Effector CD4-positive, alpha-beta T cell (primary cell): Measurements from ENCODE around the gene NRG4. TPM values are rescaled to one million over a fixed set of nuclear protein-coding genes. Genes with fewer than 3 reads are reported as not detected.
"Not testable (repeated sequence)": the region's sequence is repeated elsewhere in the genome, so short reads cannot be mapped to it uniquely, and the experiment has no call there.

Experiments
- DNase-seq: peaks from one replicate; pipeline ENCODE4 v3.0.0-alpha.2; 2020
- total RNA-seq: gene quantifications from one replicate; lab custom pipeline; 2026; lab: John Stamatoyannopoulos, UW

NRG4 gene, protein sequence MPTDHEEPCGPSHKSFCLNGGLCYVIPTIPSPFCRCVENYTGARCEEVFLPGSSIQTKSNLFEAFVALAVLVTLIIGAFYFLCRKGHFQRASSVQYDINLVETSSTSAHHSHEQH
- total RNA-seq: not detected

DNA sequence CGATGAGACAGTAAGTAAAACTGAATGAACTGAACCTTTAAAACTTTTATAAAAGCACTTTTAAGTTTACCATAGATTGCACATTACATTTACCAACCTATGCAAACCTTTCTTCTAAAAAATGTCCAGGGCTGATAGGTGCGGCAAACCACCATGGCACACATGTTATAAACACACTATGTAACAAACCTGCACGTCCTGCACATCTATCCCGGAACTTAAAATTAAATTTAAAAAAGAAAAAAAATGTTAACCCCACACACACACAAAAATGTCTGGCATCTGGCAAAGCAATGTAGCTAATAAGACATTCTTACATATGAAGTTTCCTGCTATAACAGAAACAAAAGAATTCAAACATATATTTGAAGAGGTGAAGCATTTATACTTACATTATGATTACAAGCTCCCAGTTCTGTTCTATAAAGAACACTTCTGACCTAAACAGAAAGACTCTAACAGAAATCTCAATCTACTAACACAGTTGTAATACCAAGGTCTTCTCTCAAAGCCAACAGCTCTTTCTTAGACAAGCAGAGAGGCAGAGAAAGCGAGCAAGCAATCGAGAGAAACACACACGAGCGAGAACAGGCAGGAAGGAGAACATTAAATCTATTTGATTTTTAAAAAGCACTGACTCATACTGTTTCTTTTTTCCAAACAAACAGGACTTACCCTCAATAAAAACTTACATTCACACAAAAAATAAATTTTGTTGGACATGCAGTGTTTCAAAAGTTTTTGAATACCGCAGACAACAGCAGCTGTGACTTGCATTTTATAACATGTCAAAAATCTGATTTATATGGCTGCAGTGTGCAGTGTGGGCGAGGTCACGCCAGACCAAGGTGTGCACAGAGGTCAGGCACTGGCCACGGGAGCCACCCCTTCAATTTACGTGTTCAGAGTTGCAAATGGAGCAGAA lies at the start of gene NRG4:
Gene NRG4, minus strand, starts transcription at position 798 of the 925 bp plus-strand sequence. CDS start 1,194 bp downstream, outside the sequence.
- no peak for DNase-seq

GRCh38 chr15:76061700-76062099 lies 49.5 kb upstream of the NRG4 start:
- DNase-seq: no peak

DNA sequence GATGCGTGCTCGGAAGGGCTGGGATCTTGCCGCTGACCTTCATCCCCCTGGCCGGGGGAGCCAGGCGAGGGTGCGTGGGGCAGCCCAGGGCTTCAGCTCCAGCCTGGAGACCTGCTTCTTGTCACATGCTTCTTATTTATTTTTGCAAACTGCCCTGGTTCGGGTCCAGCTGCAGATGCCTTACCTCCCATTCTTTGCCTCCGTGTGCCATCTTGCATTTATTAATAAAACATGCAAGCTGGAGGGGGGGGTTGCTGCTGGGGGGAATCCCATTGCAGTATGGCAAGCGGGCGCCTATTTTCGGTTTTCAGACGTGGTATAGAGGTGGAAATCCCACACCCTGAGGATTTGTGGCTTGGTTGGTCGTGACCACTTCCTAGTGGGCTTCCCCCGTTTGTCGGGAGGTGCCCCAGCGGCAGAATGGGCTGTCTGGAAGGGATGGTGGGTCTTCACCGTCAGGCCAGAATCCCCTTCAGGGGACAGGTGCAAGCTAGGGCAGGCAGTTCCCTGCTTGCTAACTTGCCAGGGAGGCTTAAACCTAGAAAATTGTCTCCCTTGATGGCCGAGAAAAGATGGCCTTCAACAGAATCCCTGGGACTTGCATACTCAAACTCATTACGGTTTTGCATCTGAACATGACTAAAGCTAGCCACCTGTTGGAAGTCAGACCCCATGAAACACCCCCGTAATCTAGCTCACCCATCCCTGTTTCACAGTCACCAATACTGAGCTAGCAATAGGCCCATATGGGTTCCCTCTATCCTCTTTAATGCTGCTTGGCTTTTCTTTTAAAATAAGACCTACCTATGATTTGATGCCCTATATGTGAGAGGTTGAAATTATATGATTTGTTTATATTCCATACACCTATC lies 48.1 kb upstream of the NRG4 start:
- no peak for DNase-seq

DNA sequence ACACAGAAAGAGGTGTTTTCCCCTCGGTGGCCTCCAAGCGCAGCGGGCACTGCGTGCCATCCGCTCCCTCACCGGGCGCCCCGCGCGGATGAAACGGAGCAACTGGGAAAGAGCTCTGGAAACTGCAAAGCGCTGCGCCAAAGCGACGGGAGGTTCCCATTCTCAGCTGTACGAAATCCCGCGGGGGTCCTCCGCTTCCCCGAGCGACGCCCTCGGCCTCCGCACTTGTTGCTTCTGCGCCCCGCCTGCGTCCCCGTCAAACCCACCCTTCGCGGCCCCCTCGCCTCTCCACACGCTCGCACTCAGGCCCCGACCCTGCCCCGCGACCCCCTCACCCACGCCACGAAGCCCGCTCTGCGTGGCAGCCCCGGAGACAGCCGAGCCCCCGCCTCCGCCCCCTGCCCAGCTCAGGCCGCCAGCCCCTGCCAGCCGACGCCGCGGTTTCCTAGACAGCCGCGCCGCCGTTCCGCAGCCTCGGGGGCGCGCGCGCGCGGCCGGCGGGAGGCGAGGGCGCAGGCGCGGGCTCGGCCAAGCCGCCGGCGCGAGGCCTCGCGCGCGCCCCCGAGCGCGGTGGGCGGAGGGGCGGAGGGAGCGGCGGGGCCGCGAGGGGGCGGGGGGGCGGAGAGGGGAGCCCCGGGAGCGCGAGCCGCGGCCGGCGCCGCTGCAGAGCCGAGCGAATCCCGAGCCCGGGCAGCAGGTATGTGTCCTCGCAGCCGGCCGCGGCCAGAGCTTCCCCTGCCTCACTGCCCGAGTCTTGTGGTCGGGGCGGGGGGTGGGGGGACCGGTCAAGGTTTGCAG lies 47.3 kb upstream of the NRG4 start, which contains the start of gene TMEM266:
Gene TMEM266, plus strand, starts transcription at position 666 of the 798 bp plus-strand sequence. CDS start 74,279 bp downstream, outside the sequence.
- no peak for DNase-seq

GRCh38 chr15:76058714-76059319 lies 46.6 kb upstream of the NRG4 start:
- no peak for DNase-seq

DNA sequence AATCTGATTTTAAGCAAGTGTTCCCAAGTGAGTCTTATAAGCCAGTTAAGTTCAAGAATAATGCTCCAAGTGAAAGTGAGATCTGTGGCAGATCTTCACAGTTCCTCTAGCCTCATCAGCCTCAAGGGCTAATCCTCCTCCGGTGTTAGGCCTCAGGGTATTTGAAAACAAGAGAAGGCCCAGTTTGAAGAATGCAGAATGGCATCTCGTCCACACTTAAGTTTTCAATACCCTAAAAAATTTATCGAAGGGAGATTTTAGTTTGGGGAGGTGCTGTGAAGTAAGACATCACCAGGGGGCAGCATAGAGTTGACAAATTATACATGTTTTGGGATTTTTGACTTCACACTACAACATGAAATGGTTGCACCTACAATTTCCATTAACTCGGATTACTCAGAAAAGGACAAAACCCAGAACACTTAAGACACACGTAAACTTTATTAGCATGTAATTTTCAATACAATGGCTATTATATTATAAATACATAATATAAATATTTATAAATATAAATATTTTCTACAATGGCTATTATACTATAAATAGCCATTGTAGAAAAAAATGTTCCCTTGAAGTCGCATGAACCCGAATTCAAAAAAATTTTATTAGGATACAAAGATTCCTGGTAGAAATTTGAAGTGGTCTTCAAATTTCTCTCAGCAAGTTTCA lies 45.2 kb upstream of the NRG4 start:
- no peak for DNase-seq

DNA sequence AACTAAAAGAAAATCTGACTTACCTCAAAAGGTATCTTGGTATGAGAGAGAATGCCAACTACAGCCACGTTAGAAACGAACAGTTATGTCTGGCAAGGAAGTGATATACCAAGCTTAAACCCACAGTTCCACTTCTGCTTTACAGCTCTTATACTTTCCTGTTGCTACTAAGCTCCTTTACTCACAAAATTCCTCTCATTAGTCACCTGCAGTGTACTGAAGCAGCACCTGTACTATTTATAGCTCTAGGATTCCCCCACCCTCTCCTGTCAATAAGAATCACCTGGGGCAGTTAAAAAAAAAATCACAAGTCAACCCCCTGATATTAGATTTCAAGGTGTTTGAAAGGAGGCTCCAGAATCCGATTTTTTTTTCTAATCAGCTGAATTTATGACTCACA lies 44.7 kb upstream of the NRG4 start:
- DNase-seq: no peak

DNA sequence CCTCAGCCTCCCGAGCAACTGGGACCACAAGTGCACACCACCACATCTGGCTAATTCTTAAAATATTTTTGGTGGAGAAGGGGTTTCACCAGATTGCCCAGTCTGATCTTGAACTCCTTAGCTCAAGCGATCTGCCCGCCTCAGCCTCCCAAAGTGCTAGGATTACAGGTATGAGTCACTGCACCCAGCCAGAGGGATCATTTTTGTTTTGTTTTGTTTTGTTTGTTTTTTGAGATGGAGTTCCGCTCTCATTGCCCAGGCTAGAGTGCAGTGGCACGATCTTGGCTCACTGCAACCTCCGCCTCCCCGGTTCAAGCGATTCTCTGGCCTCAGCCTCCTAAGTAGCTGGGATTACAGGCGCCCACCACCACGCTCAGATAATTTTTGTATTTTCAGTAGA lies 42.0 kb upstream of the NRG4 start:
- DNase-seq: not testable (repeated sequence)

GRCh38 chr15:76038512-76038911 lies 26.3 kb upstream of the NRG4 start:
- DNase-seq: no peak

DNA sequence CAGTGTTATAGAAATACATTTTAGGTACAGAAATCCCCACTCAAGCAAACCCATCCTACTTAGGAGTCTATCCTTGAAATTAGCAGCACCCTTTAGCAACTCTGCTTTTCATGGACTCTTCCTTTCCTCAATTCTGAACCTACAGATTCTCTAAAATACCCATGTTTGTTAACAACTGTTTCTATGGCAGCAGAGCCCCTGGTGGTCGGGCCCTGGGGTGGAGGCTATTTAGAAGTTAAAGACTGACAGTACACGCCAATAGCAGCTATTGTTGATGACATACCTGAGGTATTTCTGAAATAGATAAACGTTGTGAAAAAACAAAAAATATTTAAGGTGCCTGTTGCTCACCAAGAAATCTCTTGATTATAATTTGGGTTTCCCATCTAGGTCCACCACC lies 23.4 kb upstream of the NRG4 start:
- DNase-seq: no peak

DNA sequence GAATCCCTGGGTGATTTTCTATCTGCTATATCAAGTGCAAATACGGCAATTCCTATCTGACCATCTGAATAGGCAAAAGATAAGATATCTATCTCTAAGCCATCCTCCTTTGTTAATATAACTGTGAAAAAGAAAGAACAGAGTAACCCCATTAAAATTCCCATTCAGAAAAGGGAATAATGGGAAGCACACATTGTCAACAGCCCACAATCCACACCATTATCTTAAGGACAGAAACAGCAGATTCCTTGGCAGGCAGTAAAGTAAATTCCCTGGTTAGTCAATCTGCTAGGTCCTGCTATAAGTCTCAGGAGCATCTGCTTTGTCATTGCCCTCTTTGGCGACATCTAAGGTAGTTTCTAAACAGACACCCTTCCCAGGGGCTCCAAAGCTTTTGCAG lies 21.9 kb upstream of the NRG4 start:
- DNase-seq: no peak

- DNase-seq: no peak
Observed at GRCh38 chr15:76033438-76033837, 21.2 kb upstream of the NRG4 start.

- no peak for DNase-seq
Observed at GRCh38 chr15:76032046-76032445, 19.8 kb upstream of the NRG4 start.

DNA sequence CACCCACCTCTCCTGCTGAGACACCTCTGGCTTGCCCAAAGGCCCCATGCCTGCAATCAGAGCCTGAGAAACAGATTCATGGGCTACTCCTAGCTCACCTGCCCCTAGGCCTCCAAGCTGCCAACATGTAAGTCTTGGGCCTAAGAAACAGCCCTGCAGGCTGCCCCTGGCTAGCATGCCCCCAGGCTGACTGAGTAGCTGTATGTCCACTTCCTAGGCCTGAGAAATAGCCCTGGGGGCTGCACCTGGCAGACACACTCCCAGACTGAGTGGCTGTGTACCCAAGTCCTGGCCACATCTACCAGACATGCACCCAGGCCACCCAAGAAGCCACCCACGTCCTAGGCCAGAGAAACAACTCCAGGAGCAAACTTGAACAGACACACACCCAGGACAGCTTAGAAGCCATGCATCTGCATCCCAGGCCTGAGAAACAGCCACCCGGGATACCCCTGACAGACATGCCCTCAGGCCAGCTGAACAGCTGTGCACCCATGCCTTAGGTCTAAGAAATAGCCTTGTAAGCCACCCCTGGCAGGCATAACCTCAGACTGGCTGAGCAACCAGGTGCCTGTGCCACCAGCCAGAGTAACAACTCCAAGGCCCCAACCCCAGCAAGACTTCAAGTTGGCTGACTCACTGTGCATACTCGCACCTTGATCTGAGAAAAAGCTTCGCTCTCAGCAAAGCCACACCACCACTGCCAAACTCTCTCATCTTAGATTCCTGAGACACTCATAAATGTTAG lies 12.0 kb upstream of the NRG4 start:
- DNase-seq: no peak

DNA sequence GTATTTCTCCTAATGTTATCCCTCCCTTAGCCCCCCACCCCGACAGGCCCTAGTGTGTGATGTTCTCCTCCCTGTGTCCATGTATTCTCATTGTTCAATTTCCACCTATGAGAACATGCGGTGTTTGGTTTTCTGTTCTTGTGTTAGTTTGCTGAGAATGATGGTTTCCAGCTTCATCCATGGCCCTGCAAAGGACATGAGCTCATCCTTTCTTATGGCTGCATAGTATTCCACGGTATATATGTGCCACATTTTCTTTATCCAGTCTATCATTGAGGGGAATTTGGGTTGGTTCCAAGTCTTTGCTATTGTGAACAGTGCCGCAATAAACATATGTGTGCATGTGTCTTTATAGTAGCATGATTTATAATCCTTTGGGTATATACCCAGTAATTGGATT lies 1.2 kb upstream of the NRG4 start:
- not testable (repeated sequence) for DNase-seq

GRCh38 chr15:76010613-76011012 lies 1.6 kb downstream of the NRG4 start:
- no peak for DNase-seq

GRCh38 chr15:76006136-76006778 lies 6.0 kb downstream of the NRG4 start:
- DNase-seq: no peak

- DNase-seq: no peak
Observed at GRCh38 chr15:76003364-76003763, 8.9 kb downstream of the NRG4 start.

- DNase-seq: no peak
Observed at GRCh38 chr15:75995611-75996010, 16.6 kb downstream of the NRG4 start.

GRCh38 chr15:75994220-75994619 lies 18.0 kb downstream of the NRG4 start:
- DNase-seq: no peak
